WTC11 (cell line): ENCODE data around the gene FAM221B. TPM values are rescaled to one million over a fixed set of nuclear protein-coding genes. Genes with fewer than 3 reads are reported as not detected.
A peak's percentile ranks its signal among the peaks of the same experiment; 100 is the strongest.

Experiments
- ATAC-seq: fragments of 200-7000 bp; cut with Tn5 transposase; 2 replicates; pipeline ENCODE4 v1.10.0; 2021; ENCODE audit warnings: mild to moderate bottlenecking, moderate library complexity
- CTCF ChIA-PET: fragments of 300-600 bp; sonication (Branson Sonifier 250); formaldehyde crosslinking; loops from one replicate; lab custom pipeline; 2021; ENCODE audit warnings: antibody characterized with exemption; lab: Charles Lee
- POLR2A ChIA-PET: fragments of 350-600 bp; sonication (Branson Sonifier 250); formaldehyde crosslinking; loops from one replicate; lab custom pipeline; 2021; ENCODE audit warnings: antibody characterized with exemption; lab: Charles Lee
- DNase-seq: peaks from one replicate; pipeline ENCODE4 v3.0.0; 2021; ENCODE audit warnings: low spot score
- H3K27ac Mint-ChIP-seq: 2 replicates; pipeline ENCODE4 v1.8.0; 2021; ENCODE audit warnings: mixed read lengths
- H3K27me3 Mint-ChIP-seq: 2 replicates; pipeline ENCODE4 v1.8.0; 2021; ENCODE audit warnings: low read depth, mild to moderate bottlenecking, moderate library complexity, mixed read lengths
- H3K36me3 Mint-ChIP-seq: 2 replicates; pipeline ENCODE4 v1.8.0; 2021; ENCODE audit warnings: mixed read lengths
- H3K4me1 Mint-ChIP-seq: 2 replicates; pipeline ENCODE4 v1.8.0; 2022; ENCODE audit warnings: mixed read lengths
- H3K4me3 Mint-ChIP-seq: 2 replicates; pipeline ENCODE4 v1.8.0; 2021; ENCODE audit warnings: mild to moderate bottlenecking, moderate library complexity, mixed read lengths
- H3K9me3 Mint-ChIP-seq: 2 replicates; pipeline ENCODE4 v1.8.0; 2021; ENCODE audit warnings: mixed read lengths
- CDX4 ChIP-seq: fragments of 250-450 bp; sonication (Bioruptor Pico); IDR thresholded peaks from 2 replicates; pipeline ENCODE4 v1.9.0; 2021; ENCODE audit warnings: moderate library complexity, mild to moderate bottlenecking, inconsistent platforms, borderline replicate concordance
- ESRRA ChIP-seq: sonication (generic); formaldehyde crosslinking; IDR thresholded peaks from 2 replicates; pipeline ENCODE4 v1.8.1; 2022; ENCODE audit warnings: mild to moderate bottlenecking, missing genetic modification reagents, borderline replicate concordance
- ETV6 ChIP-seq: sonication (generic); formaldehyde crosslinking; IDR thresholded peaks from 2 replicates; pipeline ENCODE4 v1.8.1; 2022; ENCODE audit warnings: mild to moderate bottlenecking, missing genetic modification reagents
- HMGXB4 ChIP-seq: sonication (generic); formaldehyde crosslinking; IDR thresholded peaks from 2 replicates; pipeline ENCODE4 v1.8.1; 2023; ENCODE audit warnings: mild to moderate bottlenecking, moderate library complexity, missing genetic modification reagents
- IRF2 ChIP-seq: sonication (generic); formaldehyde crosslinking; IDR thresholded peaks from 2 replicates; pipeline ENCODE4 v1.8.0; 2022; ENCODE audit warnings: low read depth, missing genetic modification reagents, borderline replicate concordance
- JUN ChIP-seq: sonication (generic); formaldehyde crosslinking; IDR thresholded peaks from 2 replicates; pipeline ENCODE4 v1.8.0; 2023; ENCODE audit warnings: mild to moderate bottlenecking, missing genetic modification reagents
- MXD4 ChIP-seq: fragments of 250-450 bp; sonication (Bioruptor Pico); IDR thresholded peaks from 2 replicates; pipeline ENCODE4 v1.8.0; 2021; ENCODE audit warnings: mild to moderate bottlenecking, moderate library complexity, borderline replicate concordance
- PRDM15 ChIP-seq: sonication (generic); formaldehyde crosslinking; IDR thresholded peaks from 2 replicates; pipeline ENCODE4 v1.8.0; 2022; ENCODE audit warnings: missing genetic modification reagents
- RORB ChIP-seq: fragments of 250-450 bp; sonication (Bioruptor Pico); IDR thresholded peaks from 2 replicates; pipeline ENCODE4 v1.9.0; 2021; ENCODE audit warnings: mild to moderate bottlenecking
- TCF7 ChIP-seq: sonication (generic); formaldehyde crosslinking; IDR thresholded peaks from 2 replicates; pipeline ENCODE4 v1.8.0; 2022; ENCODE audit warnings: mild to moderate bottlenecking, low read depth, missing genetic modification reagents, moderate library complexity
- TEAD1 ChIP-seq: sonication (generic); formaldehyde crosslinking; IDR thresholded peaks from 2 replicates; pipeline ENCODE4 v1.8.0; 2022; ENCODE audit warnings: mild to moderate bottlenecking, missing genetic modification reagents
- TEAD4 ChIP-seq: sonication (generic); formaldehyde crosslinking; IDR thresholded peaks from 2 replicates; pipeline ENCODE4 v1.8.0; 2022; ENCODE audit warnings: mild to moderate bottlenecking, missing genetic modification reagents
- ZNF138 ChIP-seq: sonication (generic); formaldehyde crosslinking; conservative IDR thresholded peaks from 2 replicates; pipeline ENCODE4 v1.8.1; 2022; ENCODE audit warnings: mild to moderate bottlenecking, moderate library complexity, missing genetic modification reagents
- ZNF281 ChIP-seq: sonication (generic); formaldehyde crosslinking; IDR thresholded peaks from 2 replicates; pipeline ENCODE4 v1.8.0; 2023; ENCODE audit warnings: mild to moderate bottlenecking, missing genetic modification reagents
- ZNF317 ChIP-seq: sonication (generic); formaldehyde crosslinking; IDR thresholded peaks from 2 replicates; pipeline ENCODE4 v1.8.1; 2023; ENCODE audit warnings: low read depth, mild to moderate bottlenecking, moderate library complexity, missing genetic modification reagents, borderline replicate concordance
- total RNA-seq: library from RNA; stranded (reverse); gene quantifications from 3 replicates; pipeline ENCODE4 v1.2.3, GENCODE V29; 2021
- TF ChIP-seq, protein P1 (sequence below): sonication (generic); formaldehyde crosslinking; IDR thresholded peaks from 2 replicates; pipeline ENCODE4 v1.8.0; 2023; ENCODE audit warnings: missing genetic modification reagents, mild to moderate bottlenecking, borderline replicate concordance

Gene FAM221B
- total RNA-seq, 1 experiment from 2014 or later: 0.11 TPM

DNA sequence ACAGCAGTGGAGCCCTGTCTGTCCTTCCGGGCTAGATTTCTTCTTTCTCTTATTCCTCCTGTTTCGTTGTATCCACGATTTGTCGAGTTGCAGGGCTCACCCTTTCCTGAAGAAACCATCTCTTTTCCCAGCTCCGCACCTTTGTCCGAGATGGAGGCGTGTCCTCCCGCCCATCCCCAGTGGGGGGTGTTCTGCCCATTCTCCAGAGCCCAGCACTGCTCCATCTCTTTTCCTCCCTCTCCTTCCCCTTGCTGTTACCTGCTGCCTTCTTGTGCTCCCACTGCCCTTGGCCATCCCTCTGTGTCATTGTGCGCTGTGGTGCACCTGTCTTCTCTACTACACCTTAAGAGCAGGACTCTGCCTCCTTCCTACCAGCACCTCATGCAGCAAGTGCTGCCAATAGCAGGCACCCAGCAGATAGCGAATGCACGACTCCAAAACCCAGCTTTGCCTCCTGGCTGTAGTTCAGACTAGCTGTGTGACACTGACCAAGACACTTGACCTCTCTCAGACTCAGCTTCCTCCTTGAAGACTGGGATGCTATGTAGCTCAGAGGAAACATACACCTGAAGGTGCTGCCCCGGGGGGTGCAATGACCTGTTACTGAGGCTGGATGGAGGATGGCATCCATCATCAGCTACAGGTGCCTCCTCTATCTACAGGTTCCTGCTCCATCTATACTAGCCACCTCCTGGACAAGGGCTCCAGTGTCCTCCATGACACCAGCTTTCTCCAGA is 32.8 kb upstream of the FAM221B start:
- Mint-ChIP-seq H3K9me3 (no peaks in the 10 kb centered on the region), H3K27me3 (peaks cover 17% of the 10 kb centered on the region), H3K36me3 (no peaks in the 10 kb centered on the region), H3K4me1 (peaks cover 5% of the 10 kb centered on the region), H3K4me3 (no peak overlapping the region), H3K27ac (no peak overlapping the region)
- POLR2A ChIA-PET: no interaction called here
- TF ChIP-seq JUN (CRISPR knock-in tag) (no peak), ZNF138 (CRISPR knock-in tag) (no peak), CDX4 (CRISPR knock-in tag) (no peak), ZNF281 (CRISPR knock-in tag) (no peak), ESRRA (CRISPR knock-in tag) (no peak), ETV6 (no peak), TEAD4 (CRISPR knock-in tag) (no peak), TCF7 (CRISPR knock-in tag) (no peak), ZNF317 (CRISPR knock-in tag) (no peak), RORB (no peak), PRDM15 (no peak)
- DNase-seq (no peak), ATAC-seq (0 out of 2 replicates have a peak, but pooled peaks have one; percentile 19)
- CTCF ChIA-PET: interaction anchor here (1.1 to 5.1 kb wide), 5 partner anchors 21 to 71 kb away, joined by 3 to 22 read pairs (median 4); partner anchors contain the start of genes FAM221B, HINT2 and TMEM8B

DNA sequence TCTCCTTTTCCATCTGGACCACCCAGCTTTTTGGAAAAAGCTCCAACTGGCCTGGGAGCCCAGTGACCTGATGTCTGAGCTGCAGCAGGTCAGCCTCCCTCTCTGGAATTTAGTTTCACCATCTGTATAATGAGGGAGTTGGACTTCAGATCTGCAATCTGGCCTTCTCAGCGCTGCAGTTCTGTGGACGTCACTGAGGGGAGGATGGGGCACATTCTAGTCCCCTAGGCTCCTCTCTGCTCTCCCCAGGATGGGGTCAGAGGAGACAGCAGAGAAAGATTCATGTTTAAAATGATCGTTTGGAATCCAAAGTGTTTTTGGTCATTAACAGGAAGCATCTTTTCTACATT is 31.4 kb upstream of the FAM221B start:
- Mint-ChIP-seq H3K27ac (no peak overlapping the region), H3K9me3 (no peaks in the 10 kb centered on the region), H3K4me1 (peaks cover 5% of the 10 kb centered on the region)
- POLR2A ChIA-PET: no interaction called here
- TF ChIP-seq TEAD1 (CRISPR knock-in tag) (no peak), MXD4 (CRISPR knock-in tag) (no peak), HMGXB4 (CRISPR knock-in tag) (no peak), IRF2 (CRISPR knock-in tag) (no peak)
- TF ChIP-seq, protein P1, sequence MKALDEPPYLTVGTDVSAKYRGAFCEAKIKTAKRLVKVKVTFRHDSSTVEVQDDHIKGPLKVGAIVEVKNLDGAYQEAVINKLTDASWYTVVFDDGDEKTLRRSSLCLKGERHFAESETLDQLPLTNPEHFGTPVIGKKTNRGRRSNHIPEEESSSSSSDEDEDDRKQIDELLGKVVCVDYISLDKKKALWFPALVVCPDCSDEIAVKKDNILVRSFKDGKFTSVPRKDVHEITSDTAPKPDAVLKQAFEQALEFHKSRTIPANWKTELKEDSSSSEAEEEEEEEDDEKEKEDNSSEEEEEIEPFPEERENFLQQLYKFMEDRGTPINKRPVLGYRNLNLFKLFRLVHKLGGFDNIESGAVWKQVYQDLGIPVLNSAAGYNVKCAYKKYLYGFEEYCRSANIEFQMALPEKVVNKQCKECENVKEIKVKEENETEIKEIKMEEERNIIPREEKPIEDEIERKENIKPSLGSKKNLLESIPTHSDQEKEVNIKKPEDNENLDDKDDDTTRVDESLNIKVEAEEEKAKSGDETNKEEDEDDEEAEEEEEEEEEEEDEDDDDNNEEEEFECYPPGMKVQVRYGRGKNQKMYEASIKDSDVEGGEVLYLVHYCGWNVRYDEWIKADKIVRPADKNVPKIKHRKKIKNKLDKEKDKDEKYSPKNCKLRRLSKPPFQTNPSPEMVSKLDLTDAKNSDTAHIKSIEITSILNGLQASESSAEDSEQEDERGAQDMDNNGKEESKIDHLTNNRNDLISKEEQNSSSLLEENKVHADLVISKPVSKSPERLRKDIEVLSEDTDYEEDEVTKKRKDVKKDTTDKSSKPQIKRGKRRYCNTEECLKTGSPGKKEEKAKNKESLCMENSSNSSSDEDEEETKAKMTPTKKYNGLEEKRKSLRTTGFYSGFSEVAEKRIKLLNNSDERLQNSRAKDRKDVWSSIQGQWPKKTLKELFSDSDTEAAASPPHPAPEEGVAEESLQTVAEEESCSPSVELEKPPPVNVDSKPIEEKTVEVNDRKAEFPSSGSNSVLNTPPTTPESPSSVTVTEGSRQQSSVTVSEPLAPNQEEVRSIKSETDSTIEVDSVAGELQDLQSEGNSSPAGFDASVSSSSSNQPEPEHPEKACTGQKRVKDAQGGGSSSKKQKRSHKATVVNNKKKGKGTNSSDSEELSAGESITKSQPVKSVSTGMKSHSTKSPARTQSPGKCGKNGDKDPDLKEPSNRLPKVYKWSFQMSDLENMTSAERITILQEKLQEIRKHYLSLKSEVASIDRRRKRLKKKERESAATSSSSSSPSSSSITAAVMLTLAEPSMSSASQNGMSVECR: no peak
- TF ChIP-seq, all 79 proteins: peak for 0
- CTCF ChIA-PET: interaction anchor here (1.5 to 5.1 kb wide), 4 partner anchors 22 to 84 kb away, joined by 3 to 22 read pairs (median 8); partner anchors contain the start of gene HINT2
- ATAC-seq (no peak), DNase-seq (no peak)
- Mint-ChIP-seq H3K36me3 (no peaks in the 10 kb centered on the region), H3K27me3 (peaks cover 23% of the 10 kb centered on the region), H3K4me3 (no peak overlapping the region)
